ENCODE measurements around the gene PLRG1. TPM values are rescaled to one million over a fixed set of nuclear protein-coding genes. Genes with fewer than 3 reads are reported as not detected.
A peak's percentile ranks its signal among the peaks of the same experiment; 100 is the strongest.

Gene PLRG1
- total RNA-seq, 2 experiments from 2014 or later = 41.7 to 104 TPM

DNA sequence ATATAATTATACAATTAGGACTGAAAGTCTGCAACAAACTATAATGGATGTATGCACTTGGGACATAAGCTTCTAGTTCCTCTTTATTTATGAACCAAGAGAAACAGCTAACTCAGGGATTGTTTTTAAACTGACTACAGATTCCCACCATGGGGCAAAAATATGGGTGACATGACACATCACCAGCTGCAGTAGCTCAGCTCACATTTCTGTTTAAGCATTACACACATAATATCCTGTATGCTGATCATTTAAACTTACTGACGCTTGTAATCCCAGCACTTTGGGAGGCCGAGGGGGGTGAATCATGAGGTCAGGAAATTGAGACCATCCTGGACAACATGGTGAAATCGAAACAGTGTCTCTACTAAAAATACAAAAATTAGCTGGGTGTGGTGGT lies 24.1 kb upstream of the PLRG1 start:
- intact Hi-C loops (cut with micrococcal nuclease; ENCODE audit: unreplicated experiment) = no loop called here
- Histone ChIP-seq H3K36me3 (ENCODE audit: insufficient read depth, low read length) (no peaks in the 10 kb centered on the region), H4K20me1 (ENCODE audit: insufficient read depth, low read length) (no peaks in the 10 kb centered on the region), H3K9me3 (ENCODE audit: low read length) (no peaks in the 10 kb centered on the region), H3K4me2 (ENCODE audit: low read length) (no peak overlapping the region), H3K79me2 (ENCODE audit: insufficient read depth, low read depth, low read length) (no peaks in the 10 kb centered on the region), H2AFZ (ENCODE audit: low read length) (no peak overlapping the region), H3K4me1 (ENCODE audit: insufficient read depth, low read length, poor library complexity, severe bottlenecking) (no peaks in the 10 kb centered on the region), H3K4me3 (ENCODE audit: low read depth, low read length, poor library complexity, severe bottlenecking) (no peak overlapping the region), H3K27ac (ENCODE audit: low read depth, low read length, poor library complexity, severe bottlenecking) (no peak overlapping the region), H3K9me2 (ENCODE audit: insufficient read depth, low read length) (no peaks in the 10 kb centered on the region)
- no peak for DNase-seq (ENCODE audit: low spot score)
- CTCF ChIA-PET (ENCODE audit: unreplicated experiment) = no interaction called here
- TF ChIP-seq EZH2phosphoT487 (IDR thresholded peaks at IDR 0.05; ENCODE audit: borderline replicate concordance, low read depth, low read length) = no peak
- TF ChIP-seq, protein P1, sequence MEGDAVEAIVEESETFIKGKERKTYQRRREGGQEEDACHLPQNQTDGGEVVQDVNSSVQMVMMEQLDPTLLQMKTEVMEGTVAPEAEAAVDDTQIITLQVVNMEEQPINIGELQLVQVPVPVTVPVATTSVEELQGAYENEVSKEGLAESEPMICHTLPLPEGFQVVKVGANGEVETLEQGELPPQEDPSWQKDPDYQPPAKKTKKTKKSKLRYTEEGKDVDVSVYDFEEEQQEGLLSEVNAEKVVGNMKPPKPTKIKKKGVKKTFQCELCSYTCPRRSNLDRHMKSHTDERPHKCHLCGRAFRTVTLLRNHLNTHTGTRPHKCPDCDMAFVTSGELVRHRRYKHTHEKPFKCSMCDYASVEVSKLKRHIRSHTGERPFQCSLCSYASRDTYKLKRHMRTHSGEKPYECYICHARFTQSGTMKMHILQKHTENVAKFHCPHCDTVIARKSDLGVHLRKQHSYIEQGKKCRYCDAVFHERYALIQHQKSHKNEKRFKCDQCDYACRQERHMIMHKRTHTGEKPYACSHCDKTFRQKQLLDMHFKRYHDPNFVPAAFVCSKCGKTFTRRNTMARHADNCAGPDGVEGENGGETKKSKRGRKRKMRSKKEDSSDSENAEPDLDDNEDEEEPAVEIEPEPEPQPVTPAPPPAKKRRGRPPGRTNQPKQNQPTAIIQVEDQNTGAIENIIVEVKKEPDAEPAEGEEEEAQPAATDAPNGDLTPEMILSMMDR (conservative IDR thresholded peaks at IDR 0.05; ENCODE audit: low read length) = no peak
- POLR2A ChIA-PET = no interaction called here
- no TSS peak for BruUV-seq (replicated peaks)

DNA sequence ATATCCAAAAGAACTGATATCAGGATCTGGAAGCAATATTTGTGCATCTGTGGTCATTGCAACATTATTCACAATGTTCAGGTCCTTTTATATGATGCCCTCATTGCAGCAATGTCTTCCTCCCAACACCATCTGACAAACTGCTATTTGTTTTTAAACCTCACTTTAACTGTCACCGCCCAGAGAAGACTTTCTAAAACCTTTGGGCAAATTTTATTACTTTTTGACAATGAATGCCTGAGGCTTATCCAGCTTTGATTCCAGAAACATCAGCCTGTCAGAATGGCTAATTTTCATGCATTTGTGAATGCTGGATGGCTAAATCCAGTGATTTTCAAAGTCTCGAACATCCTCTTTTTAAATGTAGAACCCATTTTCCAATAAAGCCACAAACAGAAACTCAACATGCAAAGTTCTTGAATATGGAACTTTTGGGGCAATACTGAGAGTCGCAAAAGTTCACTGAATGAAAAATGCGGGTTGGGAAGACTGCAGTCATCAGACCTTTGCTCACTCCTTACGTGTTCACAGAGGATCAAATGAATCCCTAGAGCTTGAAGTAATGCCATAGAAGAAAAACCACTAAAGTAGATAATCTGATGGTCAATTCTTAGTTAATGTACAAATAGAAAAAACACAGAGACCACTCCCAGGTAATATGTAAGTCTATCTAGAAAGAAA lies 23.1 kb upstream of the PLRG1 start:
- Histone ChIP-seq H3K36me3 (ENCODE audit: insufficient read depth, low read length) (no peaks in the 10 kb centered on the region), H3K4me2 (ENCODE audit: low read length) (no peak overlapping the region), H3K79me2 (ENCODE audit: insufficient read depth, low read depth, low read length) (no peaks in the 10 kb centered on the region), H3K9me3 (ENCODE audit: low read length) (no peaks in the 10 kb centered on the region), H3K9me2 (ENCODE audit: insufficient read depth, low read length) (no peaks in the 10 kb centered on the region), H3K4me3 (ENCODE audit: low read depth, low read length, poor library complexity, severe bottlenecking) (no peak overlapping the region), H3K27ac (ENCODE audit: low read depth, low read length, poor library complexity, severe bottlenecking) (no peak overlapping the region), H3K4me1 (ENCODE audit: insufficient read depth, low read length, poor library complexity, severe bottlenecking) (no peaks in the 10 kb centered on the region), H4K20me1 (ENCODE audit: insufficient read depth, low read length) (no peaks in the 10 kb centered on the region), H2AFZ (ENCODE audit: low read length) (0 out of 2 replicates have a peak overlapping the region, but pooled peaks have one; percentile 12)
- ChIA-PET POLR2A (interaction anchor here (1.2 kb wide), 1 partner anchor 10 kb away, joined by 3 read pairs; no protein-coding TSS in a partner anchor), CTCF (ENCODE audit: unreplicated experiment) (no interaction called here)
- no TSS peak for BruUV-seq (replicated peaks)
- intact Hi-C loops (cut with micrococcal nuclease; ENCODE audit: unreplicated experiment) = no loop called here
- TF ChIP-seq EZH2phosphoT487 (IDR thresholded peaks at IDR 0.05; ENCODE audit: borderline replicate concordance, low read depth, low read length) = no peak
- TF ChIP-seq, protein P1 (conservative IDR thresholded peaks at IDR 0.05; ENCODE audit: low read length) = no peak
- no peak for DNase-seq (ENCODE audit: low spot score)

DNA sequence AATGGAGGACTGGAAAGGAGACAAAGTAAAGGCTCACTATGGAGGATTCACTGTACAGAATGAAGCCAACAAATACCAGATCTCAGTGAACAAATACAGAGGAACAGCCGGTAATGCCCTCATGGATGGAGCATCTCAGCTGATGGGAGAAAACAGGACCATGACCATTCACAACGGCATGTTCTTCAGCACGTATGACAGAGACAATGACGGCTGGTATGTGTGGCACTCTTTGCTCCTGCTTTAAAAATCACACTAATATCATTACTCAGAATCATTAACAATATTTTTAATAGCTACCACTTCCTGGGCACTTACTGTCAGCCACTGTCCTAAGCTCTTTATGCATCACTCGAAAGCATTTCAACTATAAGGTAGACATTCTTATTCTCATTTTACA lies 19.4 kb upstream of the PLRG1 start:
- BruUV-seq (replicated peaks) = no TSS peak
- H4K20me1 ChIP-seq (ENCODE audit: insufficient read depth, low read length) = no peaks in the 10 kb centered on the region
- no peaks in the 10 kb centered on the region for H3K36me3 ChIP-seq (ENCODE audit: insufficient read depth, low read length)
- ChIA-PET CTCF (ENCODE audit: unreplicated experiment) (no interaction called here), POLR2A (interaction anchor here (0.9 kb wide), 1 partner anchor 10 kb away, joined by 3 read pairs; no protein-coding TSS in a partner anchor)
- no peak overlapping the region for H3K4me2 ChIP-seq (ENCODE audit: low read length)
- H3K4me1 ChIP-seq (ENCODE audit: insufficient read depth, low read length, poor library complexity, severe bottlenecking) = no peaks in the 10 kb centered on the region
- H2AFZ ChIP-seq (ENCODE audit: low read length) = no peak overlapping the region
- no peaks in the 10 kb centered on the region for H3K9me2 ChIP-seq (ENCODE audit: insufficient read depth, low read length)
- TF ChIP-seq, protein P1 (conservative IDR thresholded peaks at IDR 0.05; ENCODE audit: low read length) = no peak
- no peak for TF ChIP-seq EZH2phosphoT487 (IDR thresholded peaks at IDR 0.05; ENCODE audit: borderline replicate concordance, low read depth, low read length)
- no peak overlapping the region for H3K27ac ChIP-seq (ENCODE audit: low read depth, low read length, poor library complexity, severe bottlenecking)
- no peaks in the 10 kb centered on the region for H3K9me3 ChIP-seq (ENCODE audit: low read length)
- no peak for DNase-seq (ENCODE audit: low spot score)
- H3K79me2 ChIP-seq (ENCODE audit: insufficient read depth, low read depth, low read length) = no peaks in the 10 kb centered on the region
- intact Hi-C loops (cut with micrococcal nuclease; ENCODE audit: unreplicated experiment) = no loop called here
- no peak overlapping the region for H3K4me3 ChIP-seq (ENCODE audit: low read depth, low read length, poor library complexity, severe bottlenecking)

Data from OCI-LY7 (cell line).